K562 (cell line): ENCODE results near the gene PRCC.

ENCODE experiments used
- EZH2 ChIP-seq: IDR thresholded peaks from 2 replicates; pipeline ENCODE4 v1.6.1; 2012; ENCODE audit warnings: low read depth, mild to moderate bottlenecking, inconsistent platforms, low read length, borderline replicate concordance
- GTF2E2 ChIP-seq: fragments of 200-800 bp; sonication (Bioruptor generic); IDR thresholded peaks from 2 replicates; pipeline ENCODE4 v1.6.1; 2016; ENCODE audit warnings: missing genetic modification characterization, missing compliant biosample characterization
- HCFC1 ChIP-seq: IDR thresholded peaks from 2 replicates; pipeline ENCODE4 v1.6.1; 2012; ENCODE audit warnings: low read depth, low read length, improper control_type of control experiment
- TF ChIP-seq, protein P1 (sequence below), 3 experiments: IDR thresholded peaks in 2 of 3; conservative IDR thresholded peaks in 1 of 3; 2 replicates each; pipeline ENCODE4 v1.5.1; 2011 to 2012; ENCODE audit warnings: low read length in 3 of 3, mild to moderate bottlenecking in 3 of 3, control low read depth in 2 of 3, improper control_type of control experiment in 1 of 3, inconsistent platforms in 1 of 3, low read depth in 1 of 3, mixed read lengths in 1 of 3, moderate library complexity in 1 of 3; ENCODE audit not compliant: insufficient read depth in 2 of 3

- TF ChIP-seq, protein P1, sequence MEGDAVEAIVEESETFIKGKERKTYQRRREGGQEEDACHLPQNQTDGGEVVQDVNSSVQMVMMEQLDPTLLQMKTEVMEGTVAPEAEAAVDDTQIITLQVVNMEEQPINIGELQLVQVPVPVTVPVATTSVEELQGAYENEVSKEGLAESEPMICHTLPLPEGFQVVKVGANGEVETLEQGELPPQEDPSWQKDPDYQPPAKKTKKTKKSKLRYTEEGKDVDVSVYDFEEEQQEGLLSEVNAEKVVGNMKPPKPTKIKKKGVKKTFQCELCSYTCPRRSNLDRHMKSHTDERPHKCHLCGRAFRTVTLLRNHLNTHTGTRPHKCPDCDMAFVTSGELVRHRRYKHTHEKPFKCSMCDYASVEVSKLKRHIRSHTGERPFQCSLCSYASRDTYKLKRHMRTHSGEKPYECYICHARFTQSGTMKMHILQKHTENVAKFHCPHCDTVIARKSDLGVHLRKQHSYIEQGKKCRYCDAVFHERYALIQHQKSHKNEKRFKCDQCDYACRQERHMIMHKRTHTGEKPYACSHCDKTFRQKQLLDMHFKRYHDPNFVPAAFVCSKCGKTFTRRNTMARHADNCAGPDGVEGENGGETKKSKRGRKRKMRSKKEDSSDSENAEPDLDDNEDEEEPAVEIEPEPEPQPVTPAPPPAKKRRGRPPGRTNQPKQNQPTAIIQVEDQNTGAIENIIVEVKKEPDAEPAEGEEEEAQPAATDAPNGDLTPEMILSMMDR (IDR thresholded peaks at IDR 0.05 in 2 of 3, conservative IDR thresholded peaks at IDR 0.05 in 1 of 3; ENCODE audit: insufficient read depth in 2 of 3, low read depth in 1 of 3, low read length in 3 of 3) = no peak
- TF ChIP-seq HCFC1 (no peak), GTF2E2 (tag) (no peak), EZH2 (no peak)
Observed at GRCh38 chr1:156839426-156840109, 72.2 kb downstream of the PRCC start.
